ENCODE measurements around the gene ATG4B.

GRCh38 chr2:241686650-241687425, 49.3 kb downstream of the ATG4B start, which contains the start of gene DTYMK:
- TF ChIP-seq GATA2 (IDR thresholded peaks at IDR 0.05; ENCODE audit: low read depth, low read length) (no peak), GATA3 (IDR thresholded peaks at IDR 0.05; ENCODE audit: low read depth, low read length) (no peak)

Measured in SH-SY5Y (cell line).